ENCODE data around the gene SLC7A6.

GRCh38 chr16:68275611-68276191 lies 11.4 kb downstream of the SLC7A6 start:
- TF ChIP-seq, protein P1, sequence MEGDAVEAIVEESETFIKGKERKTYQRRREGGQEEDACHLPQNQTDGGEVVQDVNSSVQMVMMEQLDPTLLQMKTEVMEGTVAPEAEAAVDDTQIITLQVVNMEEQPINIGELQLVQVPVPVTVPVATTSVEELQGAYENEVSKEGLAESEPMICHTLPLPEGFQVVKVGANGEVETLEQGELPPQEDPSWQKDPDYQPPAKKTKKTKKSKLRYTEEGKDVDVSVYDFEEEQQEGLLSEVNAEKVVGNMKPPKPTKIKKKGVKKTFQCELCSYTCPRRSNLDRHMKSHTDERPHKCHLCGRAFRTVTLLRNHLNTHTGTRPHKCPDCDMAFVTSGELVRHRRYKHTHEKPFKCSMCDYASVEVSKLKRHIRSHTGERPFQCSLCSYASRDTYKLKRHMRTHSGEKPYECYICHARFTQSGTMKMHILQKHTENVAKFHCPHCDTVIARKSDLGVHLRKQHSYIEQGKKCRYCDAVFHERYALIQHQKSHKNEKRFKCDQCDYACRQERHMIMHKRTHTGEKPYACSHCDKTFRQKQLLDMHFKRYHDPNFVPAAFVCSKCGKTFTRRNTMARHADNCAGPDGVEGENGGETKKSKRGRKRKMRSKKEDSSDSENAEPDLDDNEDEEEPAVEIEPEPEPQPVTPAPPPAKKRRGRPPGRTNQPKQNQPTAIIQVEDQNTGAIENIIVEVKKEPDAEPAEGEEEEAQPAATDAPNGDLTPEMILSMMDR (IDR thresholded peaks at IDR 0.05): no peak
- no peak for TF ChIP-seq ZFX (IDR thresholded peaks at IDR 0.05; ENCODE audit: borderline replicate concordance)
